Measurements from ENCODE around the gene CCNDBP1. TPM values are rescaled to one million over a fixed set of nuclear protein-coding genes. Genes with fewer than 3 reads are reported as not detected.

Gene CCNDBP1
- total RNA-seq, 1 experiment from 2014 or later, result 34.1 TPM

DNA sequence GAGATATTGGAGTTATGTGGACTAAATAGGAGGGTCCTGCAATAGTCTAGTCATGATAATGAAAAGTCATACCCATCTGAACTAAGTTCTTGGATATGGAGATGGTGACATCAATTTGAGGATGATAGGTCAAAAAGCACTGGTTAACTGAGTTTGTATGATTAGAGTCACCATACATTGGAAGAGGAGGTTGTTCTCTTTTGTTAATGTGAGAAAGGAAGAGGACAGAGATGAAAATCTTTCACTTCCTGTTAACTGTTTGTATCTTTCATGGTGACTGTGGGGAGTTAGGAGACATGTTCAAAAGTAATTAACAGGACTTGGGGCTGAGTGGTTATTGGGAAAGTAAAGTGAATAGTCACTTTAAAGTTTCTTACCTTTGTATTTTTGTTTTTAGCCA, 40.7 kb upstream of the CCNDBP1 start:
- Histone ChIP-seq H2BK5ac (ENCODE audit: insufficient read length, low read length) (no peak overlapping the region), H3K9me3 (ENCODE audit: control insufficient read depth, low read depth, low read length) (no peaks in the 10 kb centered on the region), H3K27me3 (ENCODE audit: insufficient read depth, low read length) (no peaks in the 10 kb centered on the region), H2BK120ac (ENCODE audit: low read depth, low read length, poor library complexity, severe bottlenecking) (no peak overlapping the region), H3K27ac (ENCODE audit: insufficient read length, low read depth, low read length) (no peak overlapping the region), H2BK15ac (ENCODE audit: low read depth, low read length) (no peak overlapping the region), H3K14ac (ENCODE audit: insufficient read depth, low read length) (no peak overlapping the region), H3T11ph (ENCODE audit: low read length) (no peak overlapping the region), H3K23ac (ENCODE audit: insufficient read length, low read depth, low read length) (no peak overlapping the region), H3K4me2 (ENCODE audit: insufficient read depth, insufficient read length, low read length) (no peak overlapping the region), H4K8ac (replicated peaks; ENCODE audit: insufficient read length, low read depth, low read length) (no peak overlapping the region), H3K79me2 (ENCODE audit: insufficient read depth, low read length) (no peaks in the 10 kb centered on the region), H2BK20ac (ENCODE audit: low read depth, low read length, poor library complexity, severe bottlenecking) (no peak overlapping the region), H2AFZ (ENCODE audit: low read length) (no peak overlapping the region), H3K4ac (ENCODE audit: low read depth, low read length) (no peak overlapping the region), H4K20me1 (ENCODE audit: control insufficient read depth, insufficient read depth, insufficient read length) (no peaks in the 10 kb centered on the region), H3K23me2 (ENCODE audit: insufficient read length, low read depth, low read length, poor library complexity, severe bottlenecking) (no peaks in the 10 kb centered on the region), H4K5ac (ENCODE audit: insufficient read length, low read depth, low read length) (no peak overlapping the region), H4K91ac (ENCODE audit: insufficient read length, low read depth, low read length) (no peak overlapping the region), H3K9ac (ENCODE audit: extremely low read depth, insufficient read length, low read length) (no peak overlapping the region), H3K79me1 (ENCODE audit: insufficient read depth, low read depth, low read length, poor library complexity, severe bottlenecking) (no peaks in the 10 kb centered on the region), H2AK5ac (ENCODE audit: insufficient read length, low read length) (no peak overlapping the region), H2BK12ac (ENCODE audit: insufficient read length, low read depth, low read length) (no peak overlapping the region), H3K56ac (ENCODE audit: insufficient read length, low read depth, low read length) (no peak overlapping the region), H3K18ac (ENCODE audit: insufficient read length, low read depth, low read length) (no peak overlapping the region), H3K4me1 (ENCODE audit: insufficient read depth, low read length) (no peaks in the 10 kb centered on the region)
- TF ChIP-seq, protein P1, sequence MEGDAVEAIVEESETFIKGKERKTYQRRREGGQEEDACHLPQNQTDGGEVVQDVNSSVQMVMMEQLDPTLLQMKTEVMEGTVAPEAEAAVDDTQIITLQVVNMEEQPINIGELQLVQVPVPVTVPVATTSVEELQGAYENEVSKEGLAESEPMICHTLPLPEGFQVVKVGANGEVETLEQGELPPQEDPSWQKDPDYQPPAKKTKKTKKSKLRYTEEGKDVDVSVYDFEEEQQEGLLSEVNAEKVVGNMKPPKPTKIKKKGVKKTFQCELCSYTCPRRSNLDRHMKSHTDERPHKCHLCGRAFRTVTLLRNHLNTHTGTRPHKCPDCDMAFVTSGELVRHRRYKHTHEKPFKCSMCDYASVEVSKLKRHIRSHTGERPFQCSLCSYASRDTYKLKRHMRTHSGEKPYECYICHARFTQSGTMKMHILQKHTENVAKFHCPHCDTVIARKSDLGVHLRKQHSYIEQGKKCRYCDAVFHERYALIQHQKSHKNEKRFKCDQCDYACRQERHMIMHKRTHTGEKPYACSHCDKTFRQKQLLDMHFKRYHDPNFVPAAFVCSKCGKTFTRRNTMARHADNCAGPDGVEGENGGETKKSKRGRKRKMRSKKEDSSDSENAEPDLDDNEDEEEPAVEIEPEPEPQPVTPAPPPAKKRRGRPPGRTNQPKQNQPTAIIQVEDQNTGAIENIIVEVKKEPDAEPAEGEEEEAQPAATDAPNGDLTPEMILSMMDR (conservative IDR thresholded peaks at IDR 0.05), result no peak
- Mint-ChIP-seq H3K36me3 (ENCODE audit: insufficient read depth in 1 of 3, low read depth in 3 of 3) (peaks cover 0 to 17% (median 0%) of the 10 kb centered on the region in 3 experiments; a peak in 2 of 7 replicates), H3K9me3 (no peaks in the 10 kb centered on the region), H3K27ac (no peak overlapping the region; a peak in 1 of 7 replicates), H3K4me3 (no peak overlapping the region), H3K4me1 (peaks cover 0 to 3% of the 10 kb centered on the region in 2 experiments; a peak in 2 of 4 replicates), H3K27me3 (ENCODE audit: low read depth) (no peaks in the 10 kb centered on the region)
- no peak for DNase-seq
